Chondrocyte (in vitro differentiated cells): ENCODE measurements around the gene ECEL1. TPM values are rescaled to one million over a fixed set of nuclear protein-coding genes. Genes with fewer than 3 reads are reported as not detected.

ENCODE experiments used
- DNase-seq: peaks from one replicate; pipeline ENCODE4 v3.0.0; 2021; ENCODE audit warnings: mixed read lengths, low spot score
- H3K27ac Mint-ChIP-seq: one replicate; pipeline ENCODE4 v1.8.0; 2021; ENCODE audit warnings: mild to moderate bottlenecking, moderate library complexity, mixed read lengths; ENCODE audit not compliant: unreplicated experiment
- H3K27me3 Mint-ChIP-seq: 2 replicates; pipeline ENCODE4 v1.8.0; 2021; ENCODE audit warnings: low read depth, mixed read lengths
- H3K36me3 Mint-ChIP-seq: 2 replicates; pipeline ENCODE4 v1.8.0; 2021; ENCODE audit warnings: low read depth, mixed read lengths
- H3K4me1 Mint-ChIP-seq: 2 replicates; pipeline ENCODE4 v1.8.0; 2021; ENCODE audit warnings: low read depth, mild to moderate bottlenecking, mixed read lengths
- H3K4me3 Mint-ChIP-seq: one replicate; pipeline ENCODE4 v1.8.0; 2021; ENCODE audit warnings: mild to moderate bottlenecking, moderate library complexity, mixed read lengths; ENCODE audit not compliant: unreplicated experiment
- H3K9me3 Mint-ChIP-seq: 2 replicates; pipeline ENCODE4 v1.8.0; 2021; ENCODE audit warnings: low read depth, mixed read lengths
- total RNA-seq: library from RNA; stranded (reverse); gene quantifications from 3 replicates; pipeline ENCODE4 v1.2.1, GENCODE V29; 2021
- TF ChIP-seq, protein P1 (sequence below): fragments of 200-600 bp; sonication (generic); IDR thresholded peaks from 2 replicates; pipeline ENCODE4 v1.5.0; 2021; ENCODE audit warnings: antibody characterized with exemption, mild to moderate bottlenecking, moderate library complexity

Gene ECEL1
- total RNA-seq, 1 donor from 2014 or later = 0.12 TPM

DNA sequence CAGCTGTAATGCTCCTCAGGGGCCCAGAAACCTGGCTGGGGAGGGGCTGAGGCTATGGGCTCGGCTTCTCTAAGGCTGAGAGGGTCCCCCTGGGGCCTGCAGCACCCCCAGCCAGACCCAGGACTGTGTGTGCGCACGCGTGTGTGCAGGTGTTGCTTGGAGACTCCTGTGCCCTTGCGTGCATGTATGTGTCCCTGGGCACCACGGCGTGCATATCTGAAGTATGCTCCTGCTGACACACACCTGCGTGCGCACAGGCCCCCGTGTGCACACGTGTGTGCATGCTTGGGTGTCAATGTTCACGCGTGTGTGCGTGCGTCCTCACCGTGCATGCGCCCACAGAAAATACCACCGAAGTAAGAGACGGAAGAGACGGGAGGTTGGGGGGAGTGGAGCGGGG is 14.9 kb upstream of the ECEL1 start:
- H3K27ac Mint-ChIP-seq = no peak overlapping the region
- H3K36me3 Mint-ChIP-seq = no peaks in the 10 kb centered on the region
- DNase-seq = no peak
- H3K4me3 Mint-ChIP-seq = peak overlapping the region; percentile 52
- TF ChIP-seq, protein P1, sequence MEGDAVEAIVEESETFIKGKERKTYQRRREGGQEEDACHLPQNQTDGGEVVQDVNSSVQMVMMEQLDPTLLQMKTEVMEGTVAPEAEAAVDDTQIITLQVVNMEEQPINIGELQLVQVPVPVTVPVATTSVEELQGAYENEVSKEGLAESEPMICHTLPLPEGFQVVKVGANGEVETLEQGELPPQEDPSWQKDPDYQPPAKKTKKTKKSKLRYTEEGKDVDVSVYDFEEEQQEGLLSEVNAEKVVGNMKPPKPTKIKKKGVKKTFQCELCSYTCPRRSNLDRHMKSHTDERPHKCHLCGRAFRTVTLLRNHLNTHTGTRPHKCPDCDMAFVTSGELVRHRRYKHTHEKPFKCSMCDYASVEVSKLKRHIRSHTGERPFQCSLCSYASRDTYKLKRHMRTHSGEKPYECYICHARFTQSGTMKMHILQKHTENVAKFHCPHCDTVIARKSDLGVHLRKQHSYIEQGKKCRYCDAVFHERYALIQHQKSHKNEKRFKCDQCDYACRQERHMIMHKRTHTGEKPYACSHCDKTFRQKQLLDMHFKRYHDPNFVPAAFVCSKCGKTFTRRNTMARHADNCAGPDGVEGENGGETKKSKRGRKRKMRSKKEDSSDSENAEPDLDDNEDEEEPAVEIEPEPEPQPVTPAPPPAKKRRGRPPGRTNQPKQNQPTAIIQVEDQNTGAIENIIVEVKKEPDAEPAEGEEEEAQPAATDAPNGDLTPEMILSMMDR = no peak
- peaks cover 50% of the 10 kb centered on the region for H3K27me3 Mint-ChIP-seq
- H3K9me3 Mint-ChIP-seq = no peaks in the 10 kb centered on the region
- peaks cover 9% of the 10 kb centered on the region for H3K4me1 Mint-ChIP-seq

DNA sequence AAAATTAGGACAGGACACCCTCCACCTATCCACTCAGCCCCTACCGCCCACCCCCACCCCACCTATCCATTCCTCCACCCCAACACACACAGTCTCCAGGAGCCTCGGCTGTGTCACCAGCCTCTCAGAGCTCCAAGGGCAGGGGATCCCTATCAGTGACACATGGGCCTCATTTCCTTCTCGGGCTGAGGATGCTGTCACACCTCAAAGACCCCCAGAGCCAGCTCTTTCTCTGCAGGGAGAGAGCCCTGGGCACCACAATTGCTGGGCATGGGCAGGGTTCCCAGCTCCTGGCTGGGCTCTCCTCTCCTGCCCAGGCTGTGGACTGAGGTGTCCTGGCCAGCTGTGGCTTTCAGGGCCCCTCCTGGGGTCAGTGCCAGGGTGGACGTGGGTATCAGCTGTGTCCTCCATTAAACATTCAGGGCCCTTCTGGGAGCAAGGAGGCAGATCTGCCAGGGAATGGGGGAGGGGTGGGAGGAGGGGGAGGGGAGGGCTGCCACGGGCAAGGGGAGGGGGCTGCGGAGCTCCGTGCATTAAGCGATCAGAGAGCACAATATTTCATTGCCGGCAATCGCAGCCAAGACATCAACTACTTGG is 14.3 kb upstream of the ECEL1 start:
- H3K9me3 Mint-ChIP-seq = no peaks in the 10 kb centered on the region
- TF ChIP-seq, protein P1 = no peak
- H3K4me1 Mint-ChIP-seq = peaks cover 9% of the 10 kb centered on the region
- H3K36me3 Mint-ChIP-seq = no peaks in the 10 kb centered on the region
- no peak for DNase-seq
- peaks cover 45% of the 10 kb centered on the region for H3K27me3 Mint-ChIP-seq
- no peak overlapping the region for H3K4me3 Mint-ChIP-seq
- no peak overlapping the region for H3K27ac Mint-ChIP-seq

GRCh38 chr2:232501331-232501771 is 13.7 kb upstream of the ECEL1 start:
- Mint-ChIP-seq H3K4me3 (no peak overlapping the region), H3K9me3 (no peaks in the 10 kb centered on the region), H3K36me3 (no peaks in the 10 kb centered on the region), H3K27me3 (peaks cover 45% of the 10 kb centered on the region), H3K27ac (no peak overlapping the region), H3K4me1 (peaks cover 9% of the 10 kb centered on the region)
- DNase-seq = no peak
- TF ChIP-seq, protein P1 = no peak

DNA sequence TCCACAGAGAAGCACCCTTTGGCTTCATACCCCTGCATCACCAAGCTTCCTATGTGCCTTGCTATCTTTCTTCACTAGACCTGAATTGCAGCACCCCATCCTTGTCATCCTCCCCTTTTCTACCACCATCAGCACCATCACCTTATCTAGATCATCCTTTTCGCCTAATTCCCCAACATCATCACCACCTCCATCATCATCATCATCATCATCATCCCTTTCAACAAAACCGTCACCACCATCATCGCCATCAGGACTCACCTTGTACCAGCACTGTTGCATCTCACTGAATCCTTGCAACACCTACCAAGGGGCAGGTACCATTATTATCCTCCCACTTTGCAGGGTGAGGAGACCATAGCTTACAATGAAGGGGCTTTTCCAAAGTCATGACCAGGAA is 10.8 kb upstream of the ECEL1 start:
- no peaks in the 10 kb centered on the region for H3K9me3 Mint-ChIP-seq
- no peak overlapping the region for H3K27ac Mint-ChIP-seq
- peaks cover 4% of the 10 kb centered on the region for H3K4me1 Mint-ChIP-seq
- DNase-seq = no peak
- H3K4me3 Mint-ChIP-seq = no peak overlapping the region
- H3K27me3 Mint-ChIP-seq = peaks cover 24% of the 10 kb centered on the region
- no peaks in the 10 kb centered on the region for H3K36me3 Mint-ChIP-seq
- TF ChIP-seq, protein P1 = no peak

DNA sequence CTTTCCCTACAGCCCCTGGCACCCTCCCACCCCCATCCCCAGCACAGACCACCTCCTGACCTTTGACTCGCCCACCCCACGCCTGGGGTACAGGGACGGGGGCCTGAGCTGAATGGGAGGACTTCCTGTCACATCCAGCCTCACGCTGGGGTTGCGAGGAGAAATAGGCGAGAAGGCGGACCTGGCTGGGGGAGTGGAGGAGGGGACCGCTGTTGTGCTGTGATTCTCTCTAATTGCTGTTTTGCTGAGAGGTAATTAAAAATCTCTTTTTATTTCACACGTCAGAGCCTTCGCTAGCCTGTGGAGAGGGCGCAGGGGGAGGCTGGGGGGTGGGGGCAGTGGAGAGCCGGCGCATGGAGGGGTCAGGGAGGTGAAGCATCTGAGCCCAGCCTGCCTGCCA is 9.7 kb upstream of the ECEL1 start:
- DNase-seq = no peak
- Mint-ChIP-seq H3K4me1 (peaks cover under 1% of the 10 kb centered on the region), H3K27ac (no peak overlapping the region), H3K9me3 (no peaks in the 10 kb centered on the region), H3K4me3 (no peak overlapping the region), H3K36me3 (no peaks in the 10 kb centered on the region), H3K27me3 (peaks cover 21% of the 10 kb centered on the region)
- TF ChIP-seq, protein P1 = no peak
